Measurements from ENCODE around the gene VANGL2.

Gene VANGL2

DNA sequence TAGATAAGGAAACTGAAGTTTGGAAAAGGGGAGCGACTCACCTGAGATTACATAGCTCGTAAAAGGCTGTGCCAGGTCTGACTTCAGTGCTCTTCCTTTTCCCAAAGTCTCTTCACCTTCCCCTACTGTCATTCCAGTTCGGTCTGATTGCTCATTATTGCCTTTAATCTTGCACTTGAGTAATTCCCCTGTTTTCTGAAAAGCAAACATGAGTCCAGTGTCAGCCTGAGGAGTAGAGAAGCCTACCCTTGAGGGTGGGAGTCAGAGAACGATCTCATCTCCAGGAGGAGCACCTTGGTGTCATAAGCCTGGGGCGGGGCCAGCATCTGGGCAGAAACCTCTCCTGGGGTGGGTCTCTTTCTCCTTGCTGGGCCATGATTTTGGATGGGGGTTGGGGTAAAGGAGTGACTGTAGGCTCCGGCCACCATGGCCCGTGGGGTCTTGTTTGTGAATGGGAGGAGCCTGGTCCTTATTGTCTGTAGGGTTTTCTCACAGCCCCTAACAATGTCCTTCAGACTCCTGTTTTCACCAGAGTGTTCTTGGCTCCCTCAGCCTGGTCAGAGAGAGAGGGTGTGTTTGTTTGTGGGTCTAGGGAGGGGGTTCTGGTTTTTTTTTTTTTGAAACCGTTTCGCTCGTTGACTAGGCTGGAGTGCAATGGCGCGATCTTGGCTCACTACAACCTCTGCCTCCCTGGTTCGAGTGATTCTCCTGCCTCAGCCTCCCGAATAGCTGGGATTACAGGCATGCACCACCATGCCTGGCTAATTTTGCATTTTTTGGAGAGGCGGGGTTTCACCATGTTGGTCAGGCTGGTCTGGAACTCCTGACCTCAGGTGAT lies 6.0 kb downstream of the VANGL2 start:
- no peak for DNase-seq

DNA sequence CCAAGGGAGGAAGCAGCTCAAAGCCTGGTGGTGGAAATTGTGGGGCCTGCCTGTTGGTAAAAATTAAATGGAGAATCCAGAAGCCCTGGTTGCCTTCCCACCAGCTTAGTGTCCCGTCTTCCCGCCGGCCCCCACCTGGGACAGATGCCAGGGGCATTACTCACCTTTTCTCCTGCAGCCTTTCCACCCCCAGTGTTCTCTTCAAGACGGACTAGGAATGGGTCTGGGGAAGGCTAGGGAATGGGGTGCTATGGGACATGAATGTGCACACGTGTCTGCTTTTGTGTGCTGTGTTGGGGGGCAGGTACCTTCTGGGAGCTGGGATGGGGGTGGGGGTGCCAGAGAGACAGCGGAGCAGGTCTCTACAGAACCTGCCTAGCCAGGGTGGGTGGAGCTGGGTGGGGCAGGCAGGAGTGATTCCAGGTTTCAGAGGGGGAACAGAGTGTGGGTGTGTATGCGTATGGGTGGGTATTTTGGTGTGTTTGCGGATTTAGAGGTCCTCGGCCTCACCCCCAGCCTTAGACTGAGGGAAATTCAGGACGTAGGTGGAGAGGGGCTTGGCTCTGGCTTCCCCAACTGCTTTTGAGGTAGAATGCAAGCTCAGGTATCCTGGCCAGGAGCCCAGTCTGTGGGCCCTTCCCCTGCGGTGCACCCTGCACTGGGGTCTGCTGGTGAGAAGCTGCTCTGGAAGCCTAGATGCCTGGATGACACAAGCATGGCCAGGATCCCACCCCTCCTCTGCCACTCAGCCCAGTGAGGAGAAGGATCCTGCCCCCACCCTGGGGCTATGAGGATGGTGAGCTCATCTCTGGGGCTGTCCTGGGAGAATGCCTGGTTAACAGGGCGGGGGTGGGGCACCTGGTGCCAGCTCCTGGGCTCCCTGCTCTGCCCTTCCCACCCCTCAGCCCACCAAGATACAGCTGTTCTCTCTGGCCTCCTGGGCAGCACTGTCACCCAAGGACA lies 7.8 kb downstream of the VANGL2 start:
- DNase-seq = no peak

DNA sequence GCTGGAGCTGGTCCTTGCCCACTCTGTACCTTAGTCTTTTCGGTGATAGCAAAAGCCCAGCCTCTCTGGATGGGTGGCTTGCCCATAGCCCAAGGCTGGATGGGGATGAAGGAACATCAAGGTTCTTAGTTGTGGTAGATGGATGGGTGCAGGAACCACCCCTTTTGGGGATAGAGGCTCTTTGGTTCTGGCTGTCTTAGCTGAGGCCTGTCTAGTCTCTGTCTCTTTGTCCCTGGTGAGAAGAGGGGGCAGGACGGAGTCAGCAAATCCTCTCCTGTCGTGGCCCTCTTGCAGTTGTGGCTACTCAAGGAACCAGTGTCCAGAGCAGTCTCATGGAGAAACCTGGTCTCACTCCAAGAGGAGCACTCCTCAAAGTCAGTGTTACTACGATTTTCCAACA lies 8.5 kb downstream of the VANGL2 start:
- DNase-seq = no peak

GRCh38 chr1:160409486-160409885 lies 9.1 kb downstream of the VANGL2 start:
- DNase-seq = no peak

DNA sequence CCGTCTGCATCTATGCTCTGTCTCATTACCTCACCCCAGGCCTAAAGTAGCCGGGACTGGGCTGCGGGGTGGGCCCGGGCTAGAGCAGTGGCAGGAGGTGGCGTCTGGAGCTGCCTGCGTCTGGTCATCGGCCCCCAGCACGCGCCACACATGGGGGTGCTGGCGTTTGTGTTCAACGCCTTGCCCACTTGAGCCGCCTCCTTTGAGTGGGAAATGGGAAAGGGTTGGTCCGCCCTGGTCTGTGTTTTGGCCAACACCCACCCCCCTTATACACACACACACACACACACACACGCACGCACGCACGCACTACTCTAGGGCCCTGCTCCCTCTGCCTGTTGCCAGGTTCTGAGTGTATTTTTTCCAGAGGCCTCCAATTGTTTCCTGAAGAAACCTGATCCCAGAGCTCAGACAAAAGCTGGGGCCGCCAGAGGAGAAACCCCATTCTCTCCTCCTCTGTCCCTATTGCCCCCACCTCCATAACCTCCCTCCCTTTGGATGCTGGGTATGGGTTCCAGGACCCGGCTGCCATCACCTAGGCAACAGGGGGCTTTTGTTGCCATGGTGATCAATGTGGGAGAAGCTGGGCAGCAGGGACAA lies 10.1 kb downstream of the VANGL2 start:
- no peak for DNase-seq

DNA sequence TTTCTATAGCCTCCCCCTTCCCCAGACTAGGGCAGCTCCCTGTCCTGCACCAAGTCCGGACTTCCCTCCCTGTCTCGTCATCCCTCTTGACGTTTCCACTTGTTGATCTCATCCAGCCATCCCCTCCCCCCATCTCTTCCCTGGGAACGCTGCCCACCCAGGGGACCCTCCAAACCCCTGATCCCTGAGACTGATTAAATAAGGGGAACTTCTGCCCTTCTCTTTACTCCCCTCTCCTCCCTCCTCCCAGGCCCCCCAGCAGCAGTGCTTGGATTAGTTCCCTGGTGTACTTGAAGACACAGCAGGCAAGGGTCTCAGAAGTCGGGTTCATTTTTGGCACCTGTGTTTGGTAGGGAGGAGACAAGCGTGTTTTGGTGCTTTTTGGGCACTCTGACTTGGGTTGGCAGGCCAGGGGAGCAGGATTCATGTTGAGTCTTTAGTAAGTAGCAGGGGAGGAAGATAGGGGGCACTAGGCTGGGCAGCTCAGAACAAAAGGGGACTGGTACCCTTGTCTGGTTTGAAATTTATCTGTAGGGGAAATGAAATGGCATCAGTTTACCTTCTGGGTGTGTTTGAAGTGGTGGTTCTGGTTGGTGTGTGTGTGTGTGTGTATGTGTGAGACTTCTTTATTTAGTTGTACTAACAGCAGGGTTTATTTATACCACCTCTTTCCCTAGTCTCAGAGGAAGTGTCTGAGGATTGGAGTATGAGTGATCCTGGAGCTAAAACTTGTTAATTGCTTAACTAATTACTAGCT lies 11.1 kb downstream of the VANGL2 start:
- no peak for DNase-seq

GRCh38 chr1:160412028-160412362 lies 11.6 kb downstream of the VANGL2 start:
- DNase-seq = no peak

- no peak for DNase-seq
These were observed 13.4 kb downstream of the VANGL2 start for GRCh38 chr1:160413716-160414115.

DNA sequence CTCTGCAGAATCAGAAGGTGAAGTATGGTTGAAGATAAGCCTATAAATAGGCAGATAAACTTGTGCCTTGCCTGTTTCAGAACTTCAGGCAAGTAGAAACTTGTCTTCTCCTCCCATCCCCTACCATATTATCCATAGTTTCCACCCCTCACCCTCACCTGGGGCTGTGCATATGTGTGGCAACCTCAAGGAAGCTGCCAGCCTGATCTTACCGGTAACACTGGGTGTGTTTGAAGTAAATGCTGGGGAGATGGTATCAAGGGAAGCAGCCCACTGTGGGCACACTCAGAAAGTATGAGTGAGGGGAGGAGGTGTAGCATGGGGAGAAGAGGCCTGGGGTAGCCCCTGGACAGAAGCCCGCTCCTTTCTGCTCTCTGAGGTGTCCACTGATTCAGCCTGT lies 14.5 kb downstream of the VANGL2 start:
- DNase-seq = no peak

DNA sequence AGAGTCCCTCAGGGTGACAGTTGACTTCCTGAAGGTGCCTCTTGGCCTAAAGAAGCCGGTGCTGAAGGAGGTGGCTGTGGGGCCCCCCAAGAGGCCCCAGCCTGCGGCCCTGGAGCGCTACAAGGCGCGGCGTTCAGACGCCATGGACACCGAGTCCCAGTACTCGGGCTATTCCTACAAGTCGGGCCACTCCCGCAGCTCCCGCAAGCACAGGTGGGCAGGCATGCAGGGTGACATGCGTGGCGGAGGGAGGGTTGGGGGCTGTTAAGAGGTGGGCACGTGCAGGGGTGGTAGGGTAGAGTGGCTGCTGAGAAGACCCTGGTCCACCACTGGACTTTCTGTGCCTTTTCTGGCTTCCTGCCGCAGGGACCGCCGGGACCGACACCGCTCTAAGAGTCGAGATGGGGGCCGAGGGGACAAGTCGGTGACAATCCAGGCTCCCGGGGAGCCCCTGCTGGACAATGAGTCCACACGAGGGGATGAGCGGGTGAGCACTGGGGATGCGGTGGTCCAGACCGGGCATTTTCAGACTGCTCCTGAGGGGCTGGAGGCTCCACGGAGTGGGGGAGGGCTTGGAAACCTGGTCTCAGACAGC lies 15.4 kb downstream of the VANGL2 start:
- no peak for DNase-seq

DNA sequence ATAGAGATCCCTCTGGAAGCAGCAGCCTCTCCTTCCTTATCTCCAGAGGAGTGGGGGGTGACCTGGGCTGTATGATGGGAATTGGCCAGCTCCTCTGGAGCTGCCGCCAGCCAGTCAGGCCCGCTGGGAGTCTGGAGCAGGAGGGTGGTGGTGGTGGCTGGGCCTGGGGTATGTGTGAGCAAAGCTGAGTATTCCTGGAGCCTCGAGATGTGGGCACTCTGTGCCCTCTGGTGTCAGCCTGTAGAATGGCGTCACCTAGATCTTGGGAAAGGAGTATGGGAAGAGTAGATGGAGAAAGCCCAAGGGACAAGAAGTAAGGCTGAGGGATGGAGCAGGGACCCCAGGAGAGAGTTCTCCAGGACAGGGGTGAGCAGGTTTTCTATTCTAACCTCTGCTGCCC lies 16.0 kb downstream of the VANGL2 start:
- DNase-seq = no peak

GRCh38 chr1:160418483-160418882 lies 18.1 kb downstream of the VANGL2 start:
- no peak for DNase-seq

DNA sequence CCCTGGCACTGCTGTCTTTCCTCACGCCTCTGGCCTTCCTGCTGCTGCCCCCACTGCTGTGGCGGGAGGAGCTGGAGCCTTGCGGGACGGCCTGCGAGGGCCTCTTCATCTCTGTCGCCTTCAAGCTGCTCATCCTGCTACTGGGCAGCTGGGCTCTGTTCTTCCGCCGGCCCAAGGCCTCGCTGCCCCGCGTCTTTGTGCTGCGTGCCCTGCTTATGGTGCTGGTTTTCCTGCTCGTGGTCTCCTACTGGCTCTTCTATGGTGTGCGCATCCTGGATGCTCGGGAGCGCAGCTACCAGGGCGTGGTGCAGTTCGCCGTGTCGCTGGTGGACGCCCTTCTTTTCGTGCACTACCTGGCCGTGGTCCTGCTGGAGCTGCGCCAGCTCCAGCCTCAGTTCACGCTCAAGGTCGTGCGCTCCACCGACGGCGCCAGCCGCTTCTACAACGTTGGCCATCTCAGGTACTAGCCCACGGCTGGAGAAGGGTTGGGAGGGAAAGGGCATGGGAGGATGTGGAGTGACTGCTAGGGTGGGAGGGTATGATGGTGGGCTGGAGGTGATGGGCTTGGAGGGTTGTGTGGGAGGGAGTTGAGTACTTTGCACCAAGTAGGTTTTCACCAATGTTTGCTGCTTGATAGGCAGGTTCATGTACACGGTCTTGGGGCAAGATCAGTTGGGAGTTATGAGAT lies 18.9 kb downstream of the VANGL2 start:
- DNase-seq = no peak

DNA sequence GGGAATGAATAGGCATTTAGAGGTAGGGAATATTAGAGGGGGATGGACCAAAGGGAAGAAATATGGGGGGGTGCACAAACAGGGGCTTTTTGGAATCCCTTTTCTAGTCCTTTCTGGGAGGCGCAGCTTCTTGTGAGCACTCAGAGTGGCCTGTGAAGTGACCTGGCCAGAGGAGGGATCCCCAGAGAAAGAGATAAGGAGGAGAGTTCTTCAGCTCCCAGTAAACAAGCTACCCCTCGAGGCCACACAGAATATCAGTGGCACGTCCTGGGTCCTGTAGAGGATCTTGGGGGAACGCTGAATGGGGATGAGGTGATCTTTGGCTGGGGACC lies 19.4 kb downstream of the VANGL2 start:
- no peak for DNase-seq

DNA sequence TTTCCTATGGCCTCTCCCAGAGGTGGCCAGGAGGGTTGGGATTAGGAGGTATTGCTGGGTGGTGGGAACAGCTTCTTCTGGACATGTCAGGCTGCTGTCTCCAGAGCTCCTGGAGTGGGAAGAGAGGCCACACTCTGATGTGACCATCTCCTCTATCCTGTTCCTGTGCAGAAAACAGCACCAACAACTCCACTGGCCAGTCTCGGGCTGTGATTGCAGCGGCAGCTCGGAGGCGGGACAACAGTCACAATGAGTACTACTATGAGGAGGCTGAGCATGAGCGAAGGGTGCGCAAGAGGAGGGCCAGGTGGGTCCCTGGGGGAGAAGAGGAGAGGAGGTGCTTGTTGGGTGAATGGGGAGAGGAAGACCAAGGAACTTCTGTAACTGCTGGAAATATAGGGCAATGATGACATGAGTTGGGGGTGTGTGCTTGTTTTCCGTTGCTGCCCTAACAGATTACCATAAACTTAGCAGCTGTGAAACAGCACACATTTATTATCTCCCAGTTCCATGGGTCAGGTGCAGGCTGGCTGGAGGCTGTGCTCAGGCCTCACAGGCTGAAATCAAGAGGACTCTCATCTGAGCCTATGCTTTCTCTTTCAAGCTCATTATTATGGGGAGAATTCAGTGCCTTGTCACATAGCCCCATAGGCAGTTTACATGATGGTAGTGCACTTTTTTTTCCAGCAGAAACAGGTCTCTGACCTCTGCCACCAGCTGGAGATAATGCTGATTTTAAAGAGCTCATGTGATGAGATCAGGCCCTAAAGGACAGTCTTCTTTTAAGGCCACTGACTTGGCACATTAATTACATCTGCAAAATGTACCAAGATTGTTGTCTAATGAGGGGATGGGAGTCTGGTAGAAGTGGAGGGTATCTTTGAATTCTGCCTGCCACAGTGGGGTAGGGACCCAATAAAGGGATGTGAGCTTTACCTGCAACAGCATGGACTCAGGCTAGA lies 20.8 kb downstream of the VANGL2 start:
- DNase-seq = no peak

DNA sequence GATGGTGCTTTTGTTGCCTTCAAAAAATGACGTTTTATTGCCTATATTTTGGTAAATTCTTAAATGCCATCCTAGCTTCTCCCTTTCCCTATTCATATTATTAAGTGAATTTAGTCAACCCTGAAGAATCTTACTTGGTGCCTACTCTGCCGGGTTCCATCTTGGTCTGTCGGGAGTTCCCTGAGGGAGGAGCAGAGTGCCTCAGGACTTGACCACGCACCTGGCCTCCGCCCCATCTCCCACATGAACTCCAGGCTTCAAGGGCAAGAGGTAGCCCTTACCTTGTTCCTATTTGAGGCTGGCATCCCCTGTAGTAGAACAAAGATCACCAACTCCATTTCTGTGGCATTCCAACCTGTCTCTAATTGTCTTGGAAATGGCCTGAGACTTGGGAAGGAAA lies 21.5 kb downstream of the VANGL2 start:
- no peak for DNase-seq

- no peak for DNase-seq
These were observed 23.6 kb downstream of the VANGL2 start for GRCh38 chr1:160423966-160424365.

GRCh38 chr1:160425847-160426246 lies 25.5 kb downstream of the VANGL2 start:
- DNase-seq = no peak

DNA sequence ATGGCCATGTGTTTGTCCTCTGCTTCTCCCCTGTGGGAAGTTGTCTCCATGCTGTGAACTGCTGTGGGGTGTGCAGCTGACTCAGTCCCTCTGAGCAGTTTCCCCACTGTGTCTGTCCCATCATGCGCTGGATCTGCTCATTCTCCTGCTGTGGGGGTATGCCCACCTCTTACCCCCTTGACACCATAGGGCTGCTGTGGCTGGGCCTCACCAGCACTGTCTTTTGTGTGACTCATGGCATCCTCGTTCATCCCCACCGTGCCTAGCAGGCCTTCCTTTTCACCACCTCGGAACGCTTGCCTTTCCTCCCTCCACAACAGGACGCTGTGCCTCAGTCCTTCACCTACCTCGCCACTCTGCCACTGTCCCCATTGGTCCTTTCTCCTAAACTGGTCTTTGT lies 27.3 kb downstream of the VANGL2 start:
- no peak for DNase-seq

GRCh38 chr1:160428053-160428452 lies 27.7 kb downstream of the VANGL2 start:
- DNase-seq = no peak

- no peak for DNase-seq
These were observed 28.3 kb downstream of the VANGL2 start for GRCh38 chr1:160428655-160429054.

Measured in T1000 (cell line).